GM21423 (cell line): Measurements from ENCODE around the gene NLK.
"Not testable (repeated sequence)": the region's sequence is repeated elsewhere in the genome, so short reads cannot be mapped to it uniquely, and the experiment has no call there.

Source experiments
- ATAC-seq: cut with Tn5 transposase; IDR thresholded peaks from one replicate; pipeline ENCODE4 v1.9.1; 2021; ENCODE audit warnings: mild to moderate bottlenecking, moderate library complexity; ENCODE audit not compliant: unreplicated experiment

NLK gene

DNA sequence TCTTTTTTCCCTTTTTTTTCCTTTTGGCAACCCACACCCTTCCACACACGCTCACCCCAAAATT is at the start of gene NLK:
NLK (plus strand) TSS at position 21 of the 64 bp plus-strand sequence. CDS start 197 bp downstream, outside the sequence.
- ATAC-seq = no peak

- no peak for ATAC-seq
Observed at GRCh38 chr17:27993161-27993695, 49.2 kb upstream of the NLK start.

- ATAC-seq = no peak
Observed at GRCh38 chr17:27993723-27994310, 48.7 kb upstream of the NLK start.

DNA sequence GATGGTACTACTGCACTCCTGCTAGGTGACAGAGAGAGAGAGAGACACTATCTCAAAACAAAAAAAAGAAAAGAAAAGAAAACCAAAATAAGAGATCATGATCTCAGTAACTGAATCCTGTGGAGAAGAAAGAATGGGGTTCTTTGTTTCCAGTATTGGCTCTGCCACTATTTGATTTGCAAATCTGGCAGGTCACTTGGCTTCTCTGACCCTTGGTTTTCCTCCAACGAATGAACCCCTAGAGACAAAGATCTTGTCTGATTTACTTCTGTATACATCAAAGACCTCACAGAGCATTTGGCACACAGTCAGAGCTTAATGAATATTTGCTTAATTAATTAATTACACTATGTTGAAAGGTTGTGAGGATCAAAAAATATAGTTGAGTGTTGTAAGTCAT is 47.9 kb upstream of the NLK start:
- no peak for ATAC-seq

DNA sequence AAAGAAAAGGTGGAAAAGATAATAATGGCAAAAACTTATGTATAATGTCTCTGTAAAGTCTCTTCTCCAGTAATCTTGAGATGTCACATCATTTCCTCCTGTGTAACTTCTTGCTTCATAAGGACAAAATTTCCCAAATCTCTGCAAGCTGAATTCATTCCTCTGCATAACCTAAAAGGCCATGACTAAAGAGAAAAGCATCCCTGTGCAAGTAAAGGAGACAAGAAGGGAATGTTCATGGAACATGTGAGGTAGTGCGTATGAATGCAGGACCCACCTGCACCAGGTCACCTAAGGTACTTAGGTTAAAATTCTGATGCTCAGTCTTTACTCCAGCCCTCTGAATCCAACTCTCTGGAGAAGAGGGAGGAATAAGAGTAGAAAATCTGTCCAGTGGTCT is 46.9 kb upstream of the NLK start:
- ATAC-seq = no peak

DNA sequence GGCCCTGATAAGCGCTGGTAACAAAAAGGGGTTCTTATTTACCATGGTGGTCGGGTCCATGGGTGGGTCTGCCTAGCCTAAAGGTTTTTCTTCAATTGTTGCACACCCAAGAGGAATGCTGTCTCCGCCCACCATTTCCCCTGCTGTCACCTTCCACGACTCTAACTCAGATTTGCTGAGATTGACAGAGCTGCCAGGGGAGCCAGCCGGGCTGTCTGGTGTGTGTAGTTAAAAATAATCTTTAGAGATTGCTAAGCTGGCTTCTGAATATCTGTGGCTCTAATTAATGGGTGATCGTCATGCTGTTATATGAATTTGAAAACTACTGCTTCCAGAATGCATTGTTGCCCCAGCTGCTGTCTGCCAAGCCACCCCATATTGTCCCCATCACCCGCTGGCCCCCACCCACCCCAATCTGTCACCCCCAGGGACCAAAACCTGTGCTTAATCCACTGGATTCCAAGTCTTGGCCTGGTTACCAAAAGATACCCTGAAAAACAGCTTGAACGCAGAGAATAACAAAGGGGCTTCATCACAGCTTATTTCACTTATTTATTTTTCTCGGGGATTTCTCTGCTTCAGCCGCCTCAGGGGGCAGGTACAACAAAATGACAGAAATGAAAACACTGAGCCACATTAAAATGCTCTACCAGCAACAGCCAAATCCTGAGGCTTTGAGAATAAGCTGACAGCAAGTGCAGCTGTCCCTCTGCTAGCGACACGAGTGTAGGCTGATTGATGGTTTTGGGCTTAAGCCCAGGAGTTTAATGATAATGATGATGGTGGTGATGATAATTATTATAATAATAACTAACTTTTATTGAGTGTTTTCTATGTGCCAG is 46.1 kb upstream of the NLK start:
- ATAC-seq = no peak

GRCh38 chr17:27997044-27997401 is 45.5 kb upstream of the NLK start:
- no peak for ATAC-seq

DNA sequence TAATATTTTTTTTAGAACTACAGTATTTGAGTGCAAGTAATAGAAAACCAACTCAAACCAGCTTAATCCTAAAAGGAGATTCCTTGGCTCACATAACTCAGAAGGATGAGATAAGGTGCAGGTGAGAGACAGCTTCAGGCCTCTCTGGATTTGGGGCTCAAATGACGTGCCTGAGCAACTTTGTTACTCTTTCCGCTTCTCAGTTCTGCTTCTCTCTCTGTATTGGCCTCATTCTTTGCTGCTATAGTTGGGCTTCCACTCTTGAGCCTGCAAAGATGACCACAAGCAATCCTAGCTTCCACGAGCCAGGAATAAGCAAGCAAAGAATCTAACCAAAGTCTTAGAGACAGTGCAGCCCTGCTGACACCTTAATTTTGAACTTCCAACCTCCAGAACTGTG is 45.0 kb upstream of the NLK start:
- no peak for ATAC-seq

GRCh38 chr17:28001149-28001548 is 41.3 kb upstream of the NLK start:
- ATAC-seq = no peak

DNA sequence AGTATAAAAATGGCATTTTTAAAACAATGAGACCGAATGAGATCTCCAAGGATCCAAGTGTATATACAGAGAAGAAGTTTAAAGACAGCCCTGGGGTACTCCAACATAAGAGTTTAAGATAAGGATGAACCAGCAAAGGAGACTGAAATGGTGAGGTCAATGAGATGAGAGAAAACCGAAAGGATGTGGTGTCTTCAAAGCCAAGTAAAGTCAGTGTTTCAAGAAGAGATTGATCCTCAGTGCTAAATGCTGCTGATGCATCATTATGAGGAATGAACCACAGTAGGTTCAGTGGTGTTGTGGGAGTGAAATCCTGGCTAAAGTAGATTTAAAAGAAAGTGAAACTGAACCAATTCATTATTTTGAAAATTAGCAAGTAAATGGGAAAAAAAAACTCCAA is 38.1 kb upstream of the NLK start:
- no peak for ATAC-seq

DNA sequence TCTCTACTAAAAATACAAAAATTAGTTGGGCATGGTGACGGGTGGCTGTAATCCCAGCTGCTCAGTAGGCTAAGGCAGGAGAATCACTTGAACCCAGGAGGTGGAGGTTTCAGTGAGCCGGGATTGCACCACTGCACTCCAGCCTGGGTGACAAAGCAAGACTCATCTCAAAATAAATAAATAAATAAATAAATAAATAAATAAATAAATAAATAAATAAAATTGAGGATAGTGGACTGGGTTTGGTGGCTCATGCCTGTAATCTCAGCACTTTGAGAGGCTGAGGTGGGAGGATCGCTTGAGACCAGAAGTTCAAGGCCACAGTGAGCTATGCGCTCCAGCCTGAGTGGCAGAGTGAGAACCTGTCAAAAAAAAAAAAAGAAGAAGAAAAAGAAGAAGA is 34.6 kb upstream of the NLK start:
- not testable (repeated sequence) for ATAC-seq

DNA sequence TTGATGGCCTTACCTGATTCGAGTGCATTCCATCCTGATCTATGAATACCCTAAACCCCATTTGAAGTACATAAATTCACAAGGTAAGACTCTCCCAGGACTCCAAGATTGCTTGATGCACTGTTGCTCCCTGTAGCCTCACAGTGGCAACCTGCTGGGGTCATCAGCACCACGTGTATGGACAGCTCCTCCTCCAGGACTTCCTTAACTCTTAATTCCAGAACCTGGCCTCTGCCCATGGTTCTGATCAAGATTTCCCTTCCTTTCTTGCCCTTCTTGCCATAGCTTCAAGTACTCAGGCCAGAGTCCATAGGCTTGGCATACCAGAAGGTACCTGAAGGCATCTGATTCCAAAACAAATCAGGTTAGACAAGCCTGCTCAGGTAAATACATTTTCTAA is 34.0 kb upstream of the NLK start:
- no peak for ATAC-seq

- ATAC-seq = no peak
Observed at GRCh38 chr17:28010406-28010805, 32.1 kb upstream of the NLK start.

DNA sequence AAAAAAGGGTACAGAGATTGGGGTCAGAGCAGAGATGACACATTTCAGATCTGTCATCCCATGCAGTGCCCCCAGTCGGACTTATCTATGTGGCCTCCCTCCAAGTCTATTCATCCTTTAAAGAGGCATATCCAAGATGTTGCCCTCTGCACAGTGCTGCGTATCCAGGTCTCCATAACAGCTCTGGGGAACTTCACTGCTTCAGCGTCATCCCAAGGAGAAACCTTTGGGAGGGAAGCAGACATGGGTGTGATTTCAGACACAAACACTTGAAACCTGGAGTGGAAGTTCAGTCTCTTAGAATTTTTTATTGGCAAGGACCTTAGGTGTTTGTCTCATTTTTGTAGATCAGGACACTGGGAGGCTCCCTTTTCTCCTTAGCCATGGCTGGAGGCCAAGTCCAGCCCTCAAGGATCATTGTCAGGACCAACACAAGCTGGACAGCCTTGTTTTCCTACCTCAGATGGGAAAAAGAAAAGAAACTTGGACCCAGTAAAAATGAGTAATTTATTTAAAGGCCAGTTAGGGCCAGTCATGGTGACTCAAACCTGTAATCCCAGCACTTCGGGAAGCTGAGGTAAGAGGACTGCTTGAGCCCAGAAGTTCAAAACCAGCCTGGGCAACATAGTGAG is 23.9 kb upstream of the NLK start:
- ATAC-seq = no peak

DNA sequence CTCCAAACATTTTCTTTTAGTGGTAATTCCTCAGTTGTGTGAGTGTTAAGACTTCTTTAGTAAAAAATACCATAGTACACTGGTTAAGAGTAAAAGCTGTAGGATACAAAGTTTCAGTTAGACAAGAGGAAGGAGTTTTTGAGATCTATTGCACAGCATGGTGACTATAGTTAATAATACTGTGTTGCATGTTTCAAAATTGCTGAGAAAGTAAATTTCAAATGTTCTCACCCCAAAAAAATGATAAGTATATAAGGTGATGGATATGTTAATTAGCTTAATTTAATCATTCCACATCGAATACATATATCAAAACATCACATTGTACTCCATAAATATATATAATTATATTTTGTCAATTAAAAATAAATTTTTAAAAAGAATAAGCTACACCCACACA is 22.0 kb upstream of the NLK start:
- no peak for ATAC-seq

DNA sequence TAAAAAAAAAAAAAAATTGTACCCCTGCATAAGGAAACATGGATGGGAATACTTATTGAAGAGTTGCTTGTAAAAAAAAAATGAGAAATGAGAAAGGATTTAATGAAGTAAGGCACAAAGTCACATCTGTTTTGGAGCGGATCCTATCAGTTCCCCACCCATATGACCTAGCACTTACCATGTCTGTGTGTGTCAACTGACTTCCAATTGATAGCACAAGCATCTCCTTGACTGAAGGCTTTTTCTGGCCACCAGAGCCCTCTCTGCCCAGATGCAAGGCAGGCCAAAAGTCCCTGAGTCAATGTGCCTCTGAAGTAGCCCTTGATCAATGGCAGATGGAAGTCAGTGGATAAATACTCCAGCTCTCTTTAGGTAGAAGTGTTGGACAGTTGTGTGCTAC is 13.4 kb upstream of the NLK start:
- no peak for ATAC-seq

- ATAC-seq = no peak
Observed at GRCh38 chr17:28030386-28030785, 12.1 kb upstream of the NLK start.

DNA sequence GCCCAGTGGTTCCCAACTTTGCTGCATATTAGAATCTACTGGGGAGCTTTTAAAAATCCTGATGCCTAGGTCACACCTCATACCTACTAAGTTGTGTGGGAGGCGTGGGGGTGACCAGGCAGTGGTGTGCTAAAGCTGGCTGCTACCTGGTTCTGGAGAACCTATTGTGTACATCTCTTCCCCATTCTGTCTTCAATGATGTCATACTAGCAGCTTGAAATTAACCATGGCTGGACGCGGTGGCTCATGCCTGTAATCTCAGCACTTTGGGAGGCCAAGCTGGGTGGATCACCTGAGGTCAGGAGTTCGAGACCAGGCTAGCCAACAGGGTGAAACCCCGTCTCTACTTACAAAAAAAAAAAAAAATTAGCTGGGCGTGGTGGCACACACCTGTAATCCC is 11.3 kb upstream of the NLK start:
- ATAC-seq = no peak

DNA sequence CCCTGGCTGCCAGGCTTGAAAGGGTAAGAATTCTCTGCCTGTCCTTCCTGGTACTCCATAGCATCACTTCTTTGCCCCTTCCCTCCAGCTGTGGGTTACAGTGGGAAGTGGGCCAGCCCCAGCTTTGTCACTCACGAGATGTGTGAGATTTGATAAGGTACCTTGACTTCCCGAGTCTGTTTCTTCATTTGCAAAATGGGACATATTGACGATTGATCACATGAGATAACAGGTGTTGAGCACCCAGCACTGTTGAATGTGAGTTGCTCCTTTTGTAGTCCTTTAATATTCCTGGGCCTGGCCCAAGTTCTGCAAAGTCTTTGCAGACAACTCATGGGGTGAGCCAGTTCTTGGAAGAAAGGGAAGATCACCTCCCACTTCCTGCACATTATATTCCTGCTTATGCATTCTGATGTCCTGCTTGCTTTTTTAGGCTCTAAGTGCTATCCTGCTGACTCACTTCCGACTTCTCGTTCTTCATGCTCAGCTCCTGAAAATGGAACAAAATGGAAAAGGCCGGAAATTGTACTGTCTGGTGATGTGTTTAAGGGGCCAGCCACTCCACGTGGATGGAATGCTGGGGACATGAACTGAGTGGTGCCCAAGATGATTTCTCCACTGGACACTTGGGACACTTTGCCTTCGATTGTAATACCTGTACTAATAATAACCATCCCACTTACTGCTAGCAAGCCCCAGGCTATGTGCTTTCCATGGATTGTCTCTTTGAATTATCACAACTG is 8.3 kb upstream of the NLK start:
- no peak for ATAC-seq

DNA sequence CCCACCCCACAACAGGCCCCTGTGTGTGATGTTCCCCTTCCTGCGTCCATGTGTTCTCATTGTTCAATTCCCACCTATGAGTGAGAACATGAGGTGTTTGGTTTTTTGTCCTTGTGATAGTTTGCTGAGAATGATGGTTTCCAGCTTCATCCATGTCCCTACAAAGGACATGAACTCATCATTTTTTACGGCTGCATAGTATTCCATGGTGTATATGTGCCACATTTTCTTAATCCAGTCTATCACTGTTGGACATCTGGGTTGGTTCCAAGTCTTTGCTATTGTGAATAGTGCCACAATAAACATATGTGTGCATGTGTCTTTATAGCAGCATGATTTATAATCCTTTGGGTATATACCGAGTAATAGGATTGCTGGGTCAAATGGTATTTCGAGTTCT is 7.0 kb upstream of the NLK start:
- not testable (repeated sequence) for ATAC-seq

DNA sequence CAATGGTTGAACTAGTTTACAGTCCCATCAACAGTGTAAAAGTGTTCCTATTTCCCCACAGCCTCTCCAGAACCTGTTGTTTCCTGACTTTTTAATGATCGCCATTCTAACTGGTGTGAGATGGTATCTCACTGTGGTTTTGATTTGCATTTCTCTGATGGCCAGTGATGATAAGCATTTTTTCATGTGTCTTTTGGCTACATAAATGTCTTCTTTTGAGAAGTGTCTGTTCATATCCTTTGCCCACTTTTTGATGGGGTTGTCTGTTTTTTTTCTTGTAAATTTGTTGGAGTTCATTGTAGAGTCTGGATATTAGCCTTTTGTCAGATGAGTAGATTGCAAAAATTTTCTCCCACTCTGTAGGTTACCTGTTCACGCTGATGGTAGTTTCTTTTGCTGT is 6.6 kb upstream of the NLK start:
- not testable (repeated sequence) for ATAC-seq

- ATAC-seq = no peak
Observed at GRCh38 chr17:28038802-28039201, 3.7 kb upstream of the NLK start.
